Breast epithelium (tissue), 4 donors: Measurements from ENCODE around the gene NDUFB2. TPM values are rescaled to one million over a fixed set of nuclear protein-coding genes. Genes with fewer than 3 reads are reported as not detected.
"Not testable (repeated sequence)": the region's sequence is repeated elsewhere in the genome, so short reads cannot be mapped to it uniquely, and the experiment has no call there.

Source experiments
- DNase-seq, 2 donors: peaks; one replicate each; pipeline ENCODE4 v3.0.0-alpha.2; 2019; ENCODE audit warnings: low spot score in 2 of 2
- H3K27ac ChIP-seq, 2 donors: fragments of 200-600 bp; sonication (generic) in 1 of 2; one replicate each; pipeline ENCODE4 v1.5.1; 2016 to 2019; ENCODE audit warnings: mild to moderate bottlenecking in 1 of 2
- H3K27me3 ChIP-seq, 2 donors: fragments of 200-600 bp; sonication (generic) in 1 of 2; one replicate each; pipeline versions ENCODE4 v1.5.1 to v1.6.0; 2017 to 2019; ENCODE audit warnings: control low read depth in 1 of 2, mild to moderate bottlenecking in 1 of 2
- H3K36me3 ChIP-seq: fragments of 200-600 bp; one replicate; pipeline ENCODE4 v1.5.1; 2019
- H3K4me1 ChIP-seq, 2 donors: fragments of 200-600 bp; sonication (generic); one replicate each; pipeline ENCODE4 v1.5.1; 2016 to 2019; ENCODE audit warnings: control low read depth in 1 of 2
- H3K4me3 ChIP-seq, 3 donors: fragments of 200-600 bp; sonication (generic); 1 replicate in 2 of 3; 2 replicates in 1 of 3; pipeline ENCODE4 v1.5.1; 2016 to 2019; ENCODE audit warnings: mild to moderate bottlenecking in 3 of 3, moderate library complexity in 2 of 3
- H3K9me3 ChIP-seq, 2 donors: fragments of 200-600 bp; sonication (generic) in 1 of 2; one replicate each; pipeline ENCODE4 v1.5.1; 2016 to 2019; ENCODE audit warnings: control low read depth in 1 of 2
- POLR2A ChIP-seq: fragments of 450-650 bp; IDR thresholded peaks from one replicate; pipeline ENCODE4 v1.6.1; 2016; ENCODE audit warnings: antibody characterized with exemption, mild to moderate bottlenecking, moderate library complexity
- POLR2AphosphoS5 ChIP-seq, 3 donors: sonication (generic); formaldehyde crosslinking; IDR thresholded peaks; one replicate each; pipeline ENCODE4 v1.6.1; 2017; ENCODE audit warnings: antibody characterized with exemption in 3 of 3
- intact Hi-C: fragments of 100-400 bp; cut with DNase I; formaldehyde crosslinking; loops from one replicate; pipeline ENCODE4 v1.15.1; 2023; ENCODE audit warnings: low total_unique reads
- total RNA-seq, 3 donors: library from RNA; depleted of rRNA; stranded (reverse); fragments of >200 nt; gene quantifications; one replicate each; pipeline ENCODE4 v1.1.0, GENCODE V29; 2016
- TF ChIP-seq, protein P1 (sequence below), 3 donors: fragments of 450-650 bp; IDR thresholded peaks; one replicate each; pipeline ENCODE4 v1.5.1; 2016 to 2017; ENCODE audit warnings: antibody characterized with exemption in 3 of 3, mild to moderate bottlenecking in 3 of 3, moderate library complexity in 3 of 3

Gene NDUFB2
- total RNA-seq, 3 donors from 2014 or later = 85.0 to 151 (median 149) TPM

DNA sequence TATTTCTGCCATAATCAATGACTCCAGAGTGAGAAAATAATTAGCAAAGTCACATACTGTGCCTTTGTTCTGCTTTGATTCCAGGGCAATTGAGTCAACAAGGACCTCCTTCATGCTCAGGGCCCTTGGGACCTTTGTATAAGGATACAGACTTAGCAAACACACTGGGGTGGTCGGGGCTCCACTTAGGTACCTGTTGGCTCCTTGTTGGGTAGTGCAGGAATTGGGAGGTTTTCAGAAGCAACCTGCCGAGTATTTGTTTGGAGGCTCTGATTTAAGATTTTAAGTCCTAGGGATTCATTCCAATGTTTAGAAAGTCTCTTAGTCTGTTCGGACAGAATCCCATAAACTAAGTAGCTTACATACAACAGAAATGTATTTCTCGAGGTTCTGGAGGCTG, 20.8 kb upstream of the NDUFB2 start:
- Histone ChIP-seq H3K4me3 (no peak overlapping the region), H3K36me3 (peaks cover 7% of the 10 kb centered on the region), H3K9me3 (no peaks in the 10 kb centered on the region), H3K4me1 (peaks cover 2 to 4% of the 10 kb centered on the region in 2 donors), H3K27me3 (no peaks in the 10 kb centered on the region), H3K27ac (no peak overlapping the region)
- TF ChIP-seq POLR2AphosphoS5 (IDR thresholded peaks at IDR 0.05) = no peak
- TF ChIP-seq POLR2A = no peak
- TF ChIP-seq, protein P1, sequence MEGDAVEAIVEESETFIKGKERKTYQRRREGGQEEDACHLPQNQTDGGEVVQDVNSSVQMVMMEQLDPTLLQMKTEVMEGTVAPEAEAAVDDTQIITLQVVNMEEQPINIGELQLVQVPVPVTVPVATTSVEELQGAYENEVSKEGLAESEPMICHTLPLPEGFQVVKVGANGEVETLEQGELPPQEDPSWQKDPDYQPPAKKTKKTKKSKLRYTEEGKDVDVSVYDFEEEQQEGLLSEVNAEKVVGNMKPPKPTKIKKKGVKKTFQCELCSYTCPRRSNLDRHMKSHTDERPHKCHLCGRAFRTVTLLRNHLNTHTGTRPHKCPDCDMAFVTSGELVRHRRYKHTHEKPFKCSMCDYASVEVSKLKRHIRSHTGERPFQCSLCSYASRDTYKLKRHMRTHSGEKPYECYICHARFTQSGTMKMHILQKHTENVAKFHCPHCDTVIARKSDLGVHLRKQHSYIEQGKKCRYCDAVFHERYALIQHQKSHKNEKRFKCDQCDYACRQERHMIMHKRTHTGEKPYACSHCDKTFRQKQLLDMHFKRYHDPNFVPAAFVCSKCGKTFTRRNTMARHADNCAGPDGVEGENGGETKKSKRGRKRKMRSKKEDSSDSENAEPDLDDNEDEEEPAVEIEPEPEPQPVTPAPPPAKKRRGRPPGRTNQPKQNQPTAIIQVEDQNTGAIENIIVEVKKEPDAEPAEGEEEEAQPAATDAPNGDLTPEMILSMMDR (IDR thresholded peaks at IDR 0.05) = no peak
- intact Hi-C loops = no loop called here
- no peak for DNase-seq

- intact Hi-C loops = no loop called here
- H3K27ac ChIP-seq = no peak overlapping the region
- DNase-seq = no peak
These were observed 20.2 kb upstream of the NDUFB2 start for GRCh38 chr7:140676306-140676705.

GRCh38 chr7:140676956-140677355, 19.6 kb upstream of the NDUFB2 start:
- H3K9me3 ChIP-seq, H3K27me3 ChIP-seq, H3K4me1 ChIP-seq, H3K36me3 ChIP-seq, H3K27ac ChIP-seq, intact Hi-C loops, DNase-seq, H3K4me3 ChIP-seq: not testable (repeated sequence)

More at GRCh38 chr7:140676306-140676705, 20.2 kb upstream of the NDUFB2 start:
- Histone ChIP-seq H3K4me1 (peaks cover 2 to 4% of the 10 kb centered on the region in 2 donors), H3K27me3 (no peaks in the 10 kb centered on the region), H3K4me3 (no peak overlapping the region), H3K9me3 (no peaks in the 10 kb centered on the region), H3K36me3 (peaks cover 7% of the 10 kb centered on the region)
- TF ChIP-seq, protein P1 (IDR thresholded peaks at IDR 0.05) = no peak
- TF ChIP-seq POLR2A (no peak), POLR2AphosphoS5 (IDR thresholded peaks at IDR 0.05) (no peak)

DNA sequence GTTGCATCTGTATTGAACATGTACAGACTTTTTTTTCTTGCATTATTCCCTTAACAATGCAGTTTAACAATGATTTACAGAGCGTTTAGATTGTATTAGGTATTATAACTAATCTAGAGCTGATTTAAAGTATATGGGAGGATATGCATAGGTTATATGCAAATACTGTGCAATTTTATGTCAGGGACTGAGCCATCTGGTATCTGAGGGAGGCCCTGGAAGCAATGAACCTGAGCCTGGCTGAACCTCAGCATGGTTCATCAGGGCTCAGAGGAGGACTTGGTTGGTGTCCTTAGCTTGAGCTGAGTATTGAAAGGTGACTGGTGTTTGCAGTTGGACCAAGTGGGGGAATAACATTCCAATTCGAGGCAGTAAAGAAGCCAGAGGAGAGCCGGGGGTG, 19.0 kb upstream of the NDUFB2 start:
- Histone ChIP-seq H3K27ac (no peak overlapping the region), H3K4me1 (peaks cover 2 to 4% of the 10 kb centered on the region in 2 donors), H3K27me3 (no peaks in the 10 kb centered on the region), H3K36me3 (peaks cover 7% of the 10 kb centered on the region), H3K9me3 (no peaks in the 10 kb centered on the region), H3K4me3 (no peak overlapping the region)
- intact Hi-C loops = no loop called here
- DNase-seq = no peak
- TF ChIP-seq, protein P1 (IDR thresholded peaks at IDR 0.05) = no peak
- TF ChIP-seq POLR2A (no peak), POLR2AphosphoS5 (IDR thresholded peaks at IDR 0.05) (no peak)

DNA sequence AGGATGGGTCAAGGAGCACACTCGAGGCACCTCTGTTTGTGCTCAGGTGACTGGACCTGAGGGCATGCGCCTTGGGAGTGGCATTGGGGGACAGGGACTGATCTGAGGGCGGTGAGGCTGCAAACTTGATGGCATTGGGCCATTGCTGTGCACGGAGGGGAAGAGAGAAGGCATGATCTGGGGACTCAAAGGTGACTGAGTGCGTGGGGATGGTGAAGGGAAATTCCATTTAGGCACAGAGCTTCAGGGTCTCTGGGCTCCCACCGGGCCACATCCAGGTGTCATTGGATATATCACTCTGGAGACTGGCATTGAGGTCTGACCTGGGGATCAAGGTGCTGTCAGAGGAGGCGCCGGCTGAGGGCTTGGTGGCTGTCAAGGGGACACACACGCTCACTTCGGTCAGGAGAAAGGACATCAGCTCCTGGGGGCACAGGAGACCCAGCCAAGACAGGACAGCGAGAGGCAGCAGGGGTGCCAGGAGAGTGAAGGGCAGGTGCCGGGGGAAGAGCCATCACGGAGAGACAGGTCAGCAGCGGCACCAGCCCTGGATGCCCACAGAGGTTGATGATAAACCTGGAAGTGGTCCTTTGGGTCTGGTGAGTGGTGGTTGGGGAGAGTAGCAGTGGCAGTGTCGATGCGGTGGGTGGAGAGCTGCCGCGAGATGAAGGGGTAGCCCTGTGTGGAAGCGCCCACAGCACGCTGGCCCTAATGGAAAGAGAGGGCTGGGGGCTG, 18.3 kb upstream of the NDUFB2 start:
- no peak for DNase-seq
- no peaks in the 10 kb centered on the region for H3K27me3 ChIP-seq
- peaks cover 7% of the 10 kb centered on the region for H3K36me3 ChIP-seq
- intact Hi-C loops = no loop called here
- TF ChIP-seq, protein P1 (IDR thresholded peaks at IDR 0.05) = no peak
- TF ChIP-seq POLR2AphosphoS5 (IDR thresholded peaks at IDR 0.05) = no peak
- no peak for TF ChIP-seq POLR2A
- H3K4me1 ChIP-seq = peaks cover 2 to 4% of the 10 kb centered on the region in 2 donors
- no peaks in the 10 kb centered on the region for H3K9me3 ChIP-seq
- no peak overlapping the region for H3K27ac ChIP-seq
- H3K4me3 ChIP-seq = no peak overlapping the region
